Smooth muscle cell (in vitro differentiated cells): ENCODE measurements around the gene SLC39A11. TPM values are rescaled to one million over a fixed set of nuclear protein-coding genes. Genes with fewer than 3 reads are reported as not detected.

Experiments
- DNase-seq: peaks from one replicate; lab custom pipeline; 2025; ENCODE audit not compliant: unreplicated experiment; lab: John Stamatoyannopoulos, UW
- H2AFZ ChIP-seq: fragments of 200-600 bp; sonication (generic); 2 replicates; pipeline ENCODE4 v1.6.0; 2016; ENCODE audit warnings: antibody characterized with exemption, low read depth, mild to moderate bottlenecking
- H3F3A ChIP-seq: fragments of 200-600 bp; sonication (generic); 2 replicates; pipeline ENCODE4 v1.6.0; 2017; ENCODE audit warnings: antibody characterized with exemption, low read depth
- H3K27ac ChIP-seq: fragments of 200-600 bp; sonication (generic); 2 replicates; pipeline ENCODE4 v1.5.1; 2016; ENCODE audit warnings: low read depth, mild to moderate bottlenecking
- H3K27me3 ChIP-seq: fragments of 200-600 bp; sonication (generic); 2 replicates; pipeline ENCODE4 v1.6.1; 2016; ENCODE audit warnings: low read depth, mild to moderate bottlenecking
- H3K36me3 ChIP-seq: fragments of 200-600 bp; sonication (generic); 2 replicates; pipeline ENCODE4 v1.5.1; 2016; ENCODE audit warnings: low read depth
- H3K4me1 ChIP-seq: fragments of 200-600 bp; sonication (generic); 2 replicates; pipeline ENCODE4 v1.5.1; 2016; ENCODE audit warnings: low read depth
- H3K4me2 ChIP-seq: fragments of 200-600 bp; sonication (generic); 2 replicates; pipeline ENCODE4 v1.6.0; 2016; ENCODE audit warnings: mild to moderate bottlenecking
- H3K4me3 ChIP-seq: fragments of 200-600 bp; sonication (generic); 2 replicates; pipeline ENCODE4 v1.5.1; 2016; ENCODE audit warnings: mild to moderate bottlenecking
- H3K79me2 ChIP-seq: fragments of 200-600 bp; sonication (generic); 2 replicates; pipeline ENCODE4 v1.6.0; 2016; ENCODE audit warnings: low read depth, mild to moderate bottlenecking
- H3K9ac ChIP-seq: fragments of 200-600 bp; sonication (generic); 2 replicates; pipeline ENCODE4 v1.6.0; 2016; ENCODE audit warnings: low read depth
- H3K9me3 ChIP-seq: fragments of 200-600 bp; sonication (generic); replicated peaks from 2 replicates; pipeline ENCODE4 v1.5.1; 2016; ENCODE audit warnings: low read depth
- H4K20me1 ChIP-seq: fragments of 200-600 bp; sonication (generic); 2 replicates; pipeline ENCODE4 v1.6.0; 2016; ENCODE audit warnings: low read depth
- WGBS: methylation state at CpG from one replicate; pipeline ENCODE4 v1.1.7; 2016; ENCODE audit warnings: low lambda C conversion rate; 5-methylcytosine and 5-hydroxymethylcytosine counted together
- polyA plus RNA-seq: library from polyadenylated mRNA; unstranded; fragments of >200 nt; fragmentation: Nextera tagmentation; extraction: Ambion mirVana; gene quantifications from 2 replicates; pipeline ENCODE4 v1.2.1, GENCODE V29; 2016
- total RNA-seq: library from RNA; depleted of rRNA; stranded (reverse); fragments of >200 nt; gene quantifications from 2 replicates; pipeline ENCODE4 v1.2.3, GENCODE V29; 2014
- TF ChIP-seq, protein P1 (sequence below): fragments of 200-600 bp; sonication (generic); IDR thresholded peaks from 2 replicates; pipeline ENCODE4 v1.5.1; 2017; ENCODE audit warnings: borderline replicate concordance, mild to moderate bottlenecking, antibody characterized with exemption; ENCODE audit not compliant: insufficient read depth, poor library complexity, severe bottlenecking

Gene SLC39A11
- total and polyA plus RNA-seq, 2 experiments from 2014 or later = 9.2 to 36.7 TPM

DNA sequence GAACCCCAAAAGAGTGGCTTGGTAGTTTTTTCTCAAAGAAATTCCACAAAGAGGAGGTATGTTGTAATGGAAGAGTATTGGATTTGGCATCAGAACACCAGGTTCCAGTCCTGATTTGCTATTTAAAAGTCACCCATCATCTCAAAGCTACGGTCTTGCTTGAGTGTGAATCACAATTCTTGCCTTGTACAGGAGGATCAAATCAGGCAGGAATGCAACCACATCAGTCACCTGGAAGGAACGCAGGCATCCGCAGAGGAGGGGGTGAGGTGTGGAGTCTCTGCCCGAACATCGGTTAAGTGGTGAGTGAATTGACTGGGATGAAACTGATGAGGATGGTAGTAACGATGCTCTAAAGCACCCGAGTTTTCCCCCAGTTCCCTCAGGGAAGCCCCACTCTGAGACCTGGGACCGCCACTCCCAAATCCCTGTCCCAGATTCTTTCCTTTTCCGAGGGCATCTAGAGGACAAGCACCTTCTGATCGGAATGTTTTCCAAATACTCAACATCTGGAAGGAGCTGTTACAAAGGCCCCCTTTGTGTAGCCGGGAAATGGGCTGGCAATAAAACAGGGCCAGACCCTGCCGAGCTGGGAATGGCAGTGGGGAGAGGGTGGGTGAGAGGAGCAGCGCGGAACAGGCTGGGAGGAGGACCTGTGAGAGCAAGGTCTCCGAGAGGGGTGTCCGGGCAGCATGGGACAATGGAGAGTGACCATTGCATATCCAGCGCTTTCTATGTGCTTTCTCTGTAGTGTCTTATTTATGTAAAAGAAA lies 469.6 kb downstream of the SLC39A11 start:
- no peak overlapping the region for H3K27ac ChIP-seq
- no peaks in the 10 kb centered on the region for H3K36me3 ChIP-seq
- no peaks in the 10 kb centered on the region for H3K4me1 ChIP-seq
- H3K4me3 ChIP-seq = no peak overlapping the region
- no peaks in the 10 kb centered on the region for H4K20me1 ChIP-seq
- TF ChIP-seq, protein P1, sequence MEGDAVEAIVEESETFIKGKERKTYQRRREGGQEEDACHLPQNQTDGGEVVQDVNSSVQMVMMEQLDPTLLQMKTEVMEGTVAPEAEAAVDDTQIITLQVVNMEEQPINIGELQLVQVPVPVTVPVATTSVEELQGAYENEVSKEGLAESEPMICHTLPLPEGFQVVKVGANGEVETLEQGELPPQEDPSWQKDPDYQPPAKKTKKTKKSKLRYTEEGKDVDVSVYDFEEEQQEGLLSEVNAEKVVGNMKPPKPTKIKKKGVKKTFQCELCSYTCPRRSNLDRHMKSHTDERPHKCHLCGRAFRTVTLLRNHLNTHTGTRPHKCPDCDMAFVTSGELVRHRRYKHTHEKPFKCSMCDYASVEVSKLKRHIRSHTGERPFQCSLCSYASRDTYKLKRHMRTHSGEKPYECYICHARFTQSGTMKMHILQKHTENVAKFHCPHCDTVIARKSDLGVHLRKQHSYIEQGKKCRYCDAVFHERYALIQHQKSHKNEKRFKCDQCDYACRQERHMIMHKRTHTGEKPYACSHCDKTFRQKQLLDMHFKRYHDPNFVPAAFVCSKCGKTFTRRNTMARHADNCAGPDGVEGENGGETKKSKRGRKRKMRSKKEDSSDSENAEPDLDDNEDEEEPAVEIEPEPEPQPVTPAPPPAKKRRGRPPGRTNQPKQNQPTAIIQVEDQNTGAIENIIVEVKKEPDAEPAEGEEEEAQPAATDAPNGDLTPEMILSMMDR = no peak
- no peaks in the 10 kb centered on the region for H3K79me2 ChIP-seq
- DNase-seq = no peak
- no peaks in the 10 kb centered on the region for H3F3A ChIP-seq
- H3K9ac ChIP-seq = no peak overlapping the region
- H3K9me3 ChIP-seq = no peaks in the 10 kb centered on the region
- no peaks in the 10 kb centered on the region for H3K27me3 ChIP-seq
- 53% methylated on average over 17 of the region's 17 CpGs for WGBS
- no peak overlapping the region for H3K4me2 ChIP-seq
- no peak overlapping the region for H2AFZ ChIP-seq

DNA sequence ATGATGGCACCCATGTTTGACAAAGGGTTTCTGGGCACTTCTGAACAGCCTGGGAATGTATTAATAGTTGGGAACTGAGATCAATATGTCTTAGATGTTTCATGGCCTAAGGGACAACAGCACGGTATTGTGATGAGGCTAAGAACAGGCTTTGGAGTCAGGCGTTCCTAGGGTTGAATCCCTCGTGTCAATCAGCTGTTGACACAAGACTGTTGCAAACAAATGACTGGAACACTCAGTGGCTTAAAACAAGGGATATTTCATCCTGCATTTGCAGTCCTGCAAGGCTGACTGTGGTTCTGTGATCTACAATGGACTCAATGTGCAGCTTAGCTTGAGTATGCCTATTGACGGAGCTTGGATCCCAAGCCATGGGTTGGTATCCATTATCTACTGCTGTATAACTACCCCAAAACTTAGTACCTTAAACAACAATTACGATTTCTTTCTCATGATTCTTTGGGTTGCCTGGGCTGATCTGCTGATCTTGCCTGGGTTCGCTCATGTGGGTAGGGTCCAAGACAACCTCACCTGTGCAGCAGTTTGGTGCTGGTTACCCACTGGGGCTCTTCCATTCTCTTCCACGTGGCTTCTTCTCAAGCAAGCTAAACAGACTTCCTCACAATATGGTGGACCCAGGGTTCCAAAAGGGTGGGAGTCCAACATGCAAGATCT lies 472.4 kb downstream of the SLC39A11 start:
- no peak overlapping the region for H3K4me3 ChIP-seq
- no peak overlapping the region for H3K9ac ChIP-seq
- peaks cover 3% of the 10 kb centered on the region for H3K4me1 ChIP-seq
- no peaks in the 10 kb centered on the region for H4K20me1 ChIP-seq
- no peak overlapping the region for H3K27ac ChIP-seq
- no peaks in the 10 kb centered on the region for H3K79me2 ChIP-seq
- H3K27me3 ChIP-seq = no peaks in the 10 kb centered on the region
- peaks cover 8% of the 10 kb centered on the region for H3F3A ChIP-seq
- no peak for DNase-seq
- TF ChIP-seq, protein P1 = no peak
- H3K36me3 ChIP-seq = no peaks in the 10 kb centered on the region
- H3K4me2 ChIP-seq = no peak overlapping the region
- WGBS = 93% methylated on average over 7 of the region's 7 CpGs
- no peaks in the 10 kb centered on the region for H3K9me3 ChIP-seq
- no peak overlapping the region for H2AFZ ChIP-seq

DNA sequence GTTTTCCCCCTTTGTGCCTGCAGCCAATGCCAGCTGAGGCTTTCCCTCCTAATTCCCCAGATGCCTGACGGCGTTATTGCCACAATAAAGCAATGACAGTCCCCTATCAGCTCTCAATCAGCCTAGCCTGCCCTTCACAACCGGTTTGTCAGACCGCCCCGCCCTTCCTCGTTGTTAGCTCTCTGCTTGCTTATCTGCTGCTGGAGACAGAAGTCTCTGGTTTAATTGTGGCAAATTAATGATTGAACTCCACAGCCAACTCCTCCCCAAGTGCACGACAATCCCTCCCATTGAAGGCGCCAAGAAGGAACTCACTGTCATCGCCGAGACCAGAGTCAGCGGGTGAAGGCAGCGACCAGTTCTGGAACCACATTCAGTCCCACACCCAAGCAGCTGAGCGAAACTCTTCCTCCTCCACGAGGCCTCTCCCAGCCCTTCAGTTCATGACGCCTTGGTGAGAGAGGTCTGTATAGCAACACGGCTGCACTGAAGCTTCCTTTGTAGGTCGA lies 474.4 kb downstream of the SLC39A11 start:
- Histone ChIP-seq H2AFZ (peak overlapping the region; percentile 12), H3K4me2 (peak overlapping the region; percentile 69), H4K20me1 (no peaks in the 10 kb centered on the region), H3K27me3 (no peaks in the 10 kb centered on the region), H3K9ac (no peak overlapping the region), H3K79me2 (no peaks in the 10 kb centered on the region), H3K4me3 (no peak overlapping the region), H3K36me3 (no peaks in the 10 kb centered on the region), H3K9me3 (no peaks in the 10 kb centered on the region), H3K27ac (peak overlapping the region; percentile 1), H3K4me1 (peaks cover 20% of the 10 kb centered on the region), H3F3A (peaks cover 18% of the 10 kb centered on the region)
- TF ChIP-seq, protein P1 = no peak
- DNase-seq = no peak
- WGBS = 8% methylated on average over 17 of the region's 17 CpGs
